ENCODE results near the gene MTHFD1L.

DNA sequence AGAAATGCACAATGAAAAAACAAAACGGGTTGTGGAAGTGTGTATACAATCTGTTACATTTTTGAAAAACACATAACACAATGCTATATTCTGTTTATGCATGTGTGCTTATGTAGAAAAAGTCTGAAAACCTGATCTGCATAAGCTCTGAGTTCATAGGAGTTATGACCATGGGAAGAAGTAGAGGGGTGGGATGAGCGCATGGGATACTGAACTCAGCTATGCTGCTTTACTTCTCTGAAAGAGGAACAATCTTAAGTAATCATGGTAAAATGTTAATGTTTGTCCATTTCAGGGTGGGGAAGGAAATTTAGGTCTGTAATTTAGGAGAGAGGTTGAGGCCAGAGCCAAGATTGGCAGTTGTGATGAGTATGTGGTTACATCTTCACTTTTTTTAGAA, 126.8 kb downstream of the MTHFD1L start:
- TF ChIP-seq CTCF (IDR thresholded peaks at IDR 0.05) (no peak), EZH2 (IDR thresholded peaks at IDR 0.05) (no peak), EZH2phosphoT487 (IDR thresholded peaks at IDR 0.05) (no peak)
